ENCODE data around the gene ADRM1. TPM values are rescaled to one million over a fixed set of nuclear protein-coding genes. Genes with fewer than 3 reads are reported as not detected.

The ADRM1 gene
- polyA plus RNA-seq, 4 donors = 44.5 to 93.4 (median 88.3) TPM

DNA sequence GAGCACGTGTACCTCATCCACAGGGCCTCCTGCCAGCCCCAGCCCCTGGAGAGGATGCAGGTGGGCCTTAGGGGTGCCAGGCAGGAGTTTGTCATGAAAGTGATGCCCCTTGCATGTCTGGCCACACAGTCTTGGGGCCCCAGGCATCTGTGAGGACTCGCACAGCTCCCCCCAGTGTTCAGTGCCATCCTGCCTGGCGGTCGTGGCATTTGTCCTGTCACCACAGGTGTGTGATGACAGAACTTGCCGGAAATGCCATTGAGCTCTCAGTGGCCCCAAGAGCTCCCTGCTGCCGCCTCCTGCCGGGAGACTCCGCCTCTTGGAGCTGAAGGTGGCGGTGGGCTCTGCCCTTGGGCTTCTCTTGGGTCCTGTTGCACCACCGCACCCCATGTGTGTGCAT, 30.6 kb upstream of the ADRM1 start:
- no peak overlapping the region for H3K4me3 ChIP-seq (ENCODE audit: low read depth in 1 of 3, low read length in 3 of 3)
- WGBS, 3 donors = 85 to 91% (median 87%) methylated on average over 10 of the region's 10 CpGs
- no peak overlapping the region for H3K27ac ChIP-seq (ENCODE audit: low read depth in 1 of 3, low read length in 2 of 3)
- no peaks in the 10 kb centered on the region for H3K4me1 ChIP-seq (ENCODE audit: control insufficient read depth in 3 of 3, insufficient read depth in 2 of 3, low read depth in 1 of 3, low read length in 2 of 3)
- DNase-seq (no peak), FAIRE-seq (no peak)
- H3K27me3 ChIP-seq (ENCODE audit: control insufficient read depth in 3 of 3, insufficient read depth in 3 of 3, low read length in 3 of 3) = no peaks in the 10 kb centered on the region
- H3K9me3 ChIP-seq (ENCODE audit: control insufficient read depth in 2 of 2, insufficient read depth in 1 of 2, low read depth in 1 of 2, low read length in 1 of 2) = no peaks in the 10 kb centered on the region
- peaks cover 10 to 79% (median 18%) of the 10 kb centered on the region in 3 donors for H3K36me3 ChIP-seq (ENCODE audit: control insufficient read depth in 3 of 3, insufficient read depth in 2 of 3, low read depth in 1 of 3, low read length in 3 of 3)

DNA sequence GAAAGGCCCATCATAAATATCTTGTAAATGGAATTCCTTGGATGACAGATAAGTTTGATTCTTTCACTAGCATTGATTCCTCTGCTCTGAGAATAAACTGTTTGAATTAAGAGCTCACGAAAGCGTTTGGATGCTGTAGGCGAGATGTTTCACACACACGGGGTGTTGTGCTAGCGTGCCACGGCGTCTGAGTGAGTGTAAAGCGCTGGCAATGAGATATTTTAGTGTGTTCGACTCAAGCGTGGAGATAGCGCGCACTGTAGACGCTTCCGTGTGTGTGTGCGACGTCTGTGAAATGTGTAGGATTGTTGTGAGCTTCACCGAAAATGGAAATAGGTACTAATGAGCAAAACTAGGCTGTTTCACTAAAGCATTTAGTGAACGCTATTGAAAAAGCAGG, 29.4 kb upstream of the ADRM1 start:
- no peaks in the 10 kb centered on the region for H3K4me1 ChIP-seq (ENCODE audit: control insufficient read depth in 3 of 3, insufficient read depth in 2 of 3, low read depth in 1 of 3, low read length in 2 of 3)
- 95 to 96% (median 96%) methylated on average over 18 of the region's 18 CpGs for WGBS, 3 donors
- H3K4me3 ChIP-seq (ENCODE audit: low read depth in 1 of 3, low read length in 3 of 3) = no peak overlapping the region
- no peaks in the 10 kb centered on the region for H3K9me3 ChIP-seq (ENCODE audit: control insufficient read depth in 2 of 2, insufficient read depth in 1 of 2, low read depth in 1 of 2, low read length in 1 of 2)
- no peak for DNase-seq
- no peak overlapping the region for H3K27ac ChIP-seq (ENCODE audit: low read depth in 1 of 3, low read length in 2 of 3)
- FAIRE-seq = no peak
- no peaks in the 10 kb centered on the region for H3K27me3 ChIP-seq (ENCODE audit: control insufficient read depth in 3 of 3, insufficient read depth in 3 of 3, low read length in 3 of 3)
- peaks cover 10 to 77% (median 20%) of the 10 kb centered on the region in 3 donors for H3K36me3 ChIP-seq (ENCODE audit: control insufficient read depth in 3 of 3, insufficient read depth in 2 of 3, low read depth in 1 of 3, low read length in 3 of 3)

GRCh38 chr20:62274332-62274950, 28.4 kb upstream of the ADRM1 start:
- H3K36me3 ChIP-seq (ENCODE audit: control insufficient read depth in 3 of 3, insufficient read depth in 2 of 3, low read depth in 1 of 3, low read length in 3 of 3) = peaks cover 13 to 75% (median 15%) of the 10 kb centered on the region in 3 donors
- H3K4me3 ChIP-seq (ENCODE audit: low read depth in 1 of 3, low read length in 3 of 3) = no peak overlapping the region
- no peak for DNase-seq
- 82 to 84% (median 82%) methylated on average over 13 of the region's 13 CpGs for WGBS, 3 donors
- H3K4me1 ChIP-seq (ENCODE audit: control insufficient read depth in 3 of 3, insufficient read depth in 2 of 3, low read depth in 1 of 3, low read length in 2 of 3) = no peaks in the 10 kb centered on the region
- H3K27me3 ChIP-seq (ENCODE audit: control insufficient read depth in 3 of 3, insufficient read depth in 3 of 3, low read length in 3 of 3) = no peaks in the 10 kb centered on the region
- no peaks in the 10 kb centered on the region for H3K9me3 ChIP-seq (ENCODE audit: control insufficient read depth in 2 of 2, insufficient read depth in 1 of 2, low read depth in 1 of 2, low read length in 1 of 2)
- FAIRE-seq = no peak
- no peak overlapping the region for H3K27ac ChIP-seq (ENCODE audit: low read depth in 1 of 3, low read length in 2 of 3)

DNA sequence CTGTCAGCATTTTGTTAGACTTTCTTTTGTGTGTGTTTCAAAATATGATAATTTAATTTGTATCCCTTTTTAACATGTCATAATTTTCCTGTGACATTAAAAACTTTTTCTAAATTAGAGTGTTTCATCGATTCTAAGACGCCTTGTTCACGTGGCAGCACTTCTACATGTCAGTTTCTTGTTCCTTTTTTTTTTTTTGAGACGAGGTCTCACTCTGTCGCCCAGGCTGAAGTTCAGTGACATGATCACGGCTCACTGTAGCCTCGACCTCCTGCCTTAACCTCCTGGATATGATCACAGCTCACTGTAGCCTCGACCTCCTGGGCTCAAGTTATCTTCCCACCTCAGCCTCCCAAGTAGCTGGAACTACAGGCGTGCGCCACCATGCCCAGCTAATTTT, 27.6 kb upstream of the ADRM1 start:
- no peaks in the 10 kb centered on the region for H3K4me1 ChIP-seq (ENCODE audit: control insufficient read depth in 3 of 3, insufficient read depth in 2 of 3, low read depth in 1 of 3, low read length in 2 of 3)
- H3K27me3 ChIP-seq (ENCODE audit: control insufficient read depth in 3 of 3, insufficient read depth in 3 of 3, low read length in 3 of 3) = no peaks in the 10 kb centered on the region
- H3K4me3 ChIP-seq (ENCODE audit: low read depth in 1 of 3, low read length in 3 of 3) = no peak overlapping the region
- WGBS, 3 donors = 86 to 92% (median 91%) methylated on average over 10 of the region's 10 CpGs
- no peak overlapping the region for H3K27ac ChIP-seq (ENCODE audit: low read depth in 1 of 3, low read length in 2 of 3)
- H3K9me3 ChIP-seq (ENCODE audit: control insufficient read depth in 2 of 2, insufficient read depth in 1 of 2, low read depth in 1 of 2, low read length in 1 of 2) = no peaks in the 10 kb centered on the region
- peaks cover 16 to 75% (median 20%) of the 10 kb centered on the region in 3 donors for H3K36me3 ChIP-seq (ENCODE audit: control insufficient read depth in 3 of 3, insufficient read depth in 2 of 3, low read depth in 1 of 3, low read length in 3 of 3)
- DNase-seq (no peak), FAIRE-seq (no peak)

GRCh38 chr20:62276439-62276838, 26.4 kb upstream of the ADRM1 start:
- Histone ChIP-seq H3K4me3 (ENCODE audit: low read depth in 1 of 3, low read length in 3 of 3) (no peak overlapping the region), H3K27ac (ENCODE audit: low read depth in 1 of 3, low read length in 2 of 3) (no peak overlapping the region), H3K9me3 (ENCODE audit: control insufficient read depth in 2 of 2, insufficient read depth in 1 of 2, low read depth in 1 of 2, low read length in 1 of 2) (no peaks in the 10 kb centered on the region), H3K36me3 (ENCODE audit: control insufficient read depth in 3 of 3, insufficient read depth in 2 of 3, low read depth in 1 of 3, low read length in 3 of 3) (peaks cover 17 to 82% (median 31%) of the 10 kb centered on the region in 3 donors), H3K4me1 (ENCODE audit: control insufficient read depth in 3 of 3, insufficient read depth in 2 of 3, low read depth in 1 of 3, low read length in 2 of 3) (no peaks in the 10 kb centered on the region), H3K27me3 (ENCODE audit: control insufficient read depth in 3 of 3, insufficient read depth in 3 of 3, low read length in 3 of 3) (no peaks in the 10 kb centered on the region)
- no peak for DNase-seq
- no peak for FAIRE-seq
- WGBS, 3 donors = 79 to 88% (median 87%) methylated on average over 6 of the region's 6 CpGs

DNA sequence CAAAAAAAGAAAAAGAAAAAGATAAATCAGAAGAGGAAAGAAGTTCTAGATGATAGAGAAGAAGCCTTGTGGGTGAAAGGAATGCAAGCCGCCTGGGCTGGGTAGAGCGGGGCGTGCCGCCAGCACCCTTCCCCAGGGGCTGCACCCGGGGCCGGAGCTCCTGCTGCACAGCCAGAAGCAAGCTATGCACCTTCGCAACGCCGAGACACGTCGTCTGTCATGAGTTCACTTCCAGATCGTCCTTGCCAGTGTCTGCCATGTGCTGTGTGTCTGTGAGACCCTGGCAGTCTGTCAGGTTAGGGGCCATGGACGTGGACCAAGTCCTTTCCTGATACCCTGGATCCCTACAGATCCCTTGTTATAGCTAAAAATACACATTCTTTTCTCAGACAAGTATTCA, 25.5 kb upstream of the ADRM1 start:
- no peak for FAIRE-seq
- Histone ChIP-seq H3K9me3 (ENCODE audit: control insufficient read depth in 2 of 2, insufficient read depth in 1 of 2, low read depth in 1 of 2, low read length in 1 of 2) (no peaks in the 10 kb centered on the region), H3K4me3 (ENCODE audit: low read depth in 1 of 3, low read length in 3 of 3) (no peak overlapping the region), H3K27ac (ENCODE audit: low read depth in 1 of 3, low read length in 2 of 3) (no peak overlapping the region), H3K27me3 (ENCODE audit: control insufficient read depth in 3 of 3, insufficient read depth in 3 of 3, low read length in 3 of 3) (no peaks in the 10 kb centered on the region), H3K4me1 (ENCODE audit: control insufficient read depth in 3 of 3, insufficient read depth in 2 of 3, low read depth in 1 of 3, low read length in 2 of 3) (no peaks in the 10 kb centered on the region), H3K36me3 (ENCODE audit: control insufficient read depth in 3 of 3, insufficient read depth in 2 of 3, low read depth in 1 of 3, low read length in 3 of 3) (peaks cover 17 to 81% (median 35%) of the 10 kb centered on the region in 3 donors)
- DNase-seq = no peak
- 82 to 87% (median 84%) methylated on average over 13 of the region's 13 CpGs for WGBS, 3 donors

DNA sequence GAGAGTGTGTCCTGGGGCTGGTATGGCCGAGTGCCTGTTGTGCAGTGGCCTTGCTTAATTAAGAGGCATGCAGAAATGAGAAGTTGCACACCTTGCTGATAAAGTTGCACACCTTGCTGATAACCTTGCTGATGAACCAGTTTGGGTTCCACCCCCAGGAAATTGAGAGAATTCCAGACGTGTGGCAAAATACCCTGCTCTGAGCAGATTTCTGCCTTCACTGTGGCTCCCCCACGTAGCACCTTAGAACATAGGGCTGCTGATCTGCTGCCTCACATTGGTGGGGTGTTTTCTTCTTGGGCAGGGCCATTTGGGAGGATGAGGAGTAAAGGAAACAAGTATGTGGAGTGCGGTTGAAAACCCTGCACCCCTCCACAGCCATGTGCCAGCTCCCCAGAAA, 22.5 kb upstream of the ADRM1 start:
- DNase-seq (no peak), FAIRE-seq (no peak)
- H3K9me3 ChIP-seq (ENCODE audit: control insufficient read depth in 2 of 2, insufficient read depth in 1 of 2, low read depth in 1 of 2, low read length in 1 of 2) = no peaks in the 10 kb centered on the region
- no peak overlapping the region for H3K4me3 ChIP-seq (ENCODE audit: low read depth in 1 of 3, low read length in 3 of 3)
- H3K27ac ChIP-seq (ENCODE audit: low read depth in 1 of 3, low read length in 2 of 3) = no peak overlapping the region
- no peaks in the 10 kb centered on the region for H3K27me3 ChIP-seq (ENCODE audit: control insufficient read depth in 3 of 3, insufficient read depth in 3 of 3, low read length in 3 of 3)
- H3K36me3 ChIP-seq (ENCODE audit: control insufficient read depth in 3 of 3, insufficient read depth in 2 of 3, low read depth in 1 of 3, low read length in 3 of 3) = peaks cover 8 to 80% (median 33%) of the 10 kb centered on the region in 3 donors
- WGBS, 3 donors = 75 to 85% (median 82%) methylated on average over 4 of the region's 4 CpGs
- no peaks in the 10 kb centered on the region for H3K4me1 ChIP-seq (ENCODE audit: control insufficient read depth in 3 of 3, insufficient read depth in 2 of 3, low read depth in 1 of 3, low read length in 2 of 3)

GRCh38 chr20:62281161-62281933, 21.4 kb upstream of the ADRM1 start:
- peaks cover 14 to 81% (median 31%) of the 10 kb centered on the region in 3 donors for H3K36me3 ChIP-seq (ENCODE audit: control insufficient read depth in 3 of 3, insufficient read depth in 2 of 3, low read depth in 1 of 3, low read length in 3 of 3)
- 96% methylated on average over 31 of the region's 31 CpGs for WGBS, 3 donors
- no peak for FAIRE-seq

More at GRCh38 chr20:62281161-62281933, 21.4 kb upstream of the ADRM1 start:
- Histone ChIP-seq H3K4me3 (ENCODE audit: low read depth in 1 of 3, low read length in 3 of 3) (no peak overlapping the region), H3K9me3 (ENCODE audit: control insufficient read depth in 2 of 2, insufficient read depth in 1 of 2, low read depth in 1 of 2, low read length in 1 of 2) (no peaks in the 10 kb centered on the region), H3K27ac (ENCODE audit: low read depth in 1 of 3, low read length in 2 of 3) (no peak overlapping the region), H3K27me3 (ENCODE audit: control insufficient read depth in 3 of 3, insufficient read depth in 3 of 3, low read length in 3 of 3) (no peaks in the 10 kb centered on the region), H3K4me1 (ENCODE audit: control insufficient read depth in 3 of 3, insufficient read depth in 2 of 3, low read depth in 1 of 3, low read length in 2 of 3) (no peaks in the 10 kb centered on the region)
- DNase-seq = no peak

Data from small intestine (tissue), 7 donors.